Lung (tissue), 12 donors: ENCODE measurements around the gene BRI3. TPM values are rescaled to one million over a fixed set of nuclear protein-coding genes. Genes with fewer than 3 reads are reported as not detected.

Source experiments
- ATAC-seq: fragments of 200-7000 bp; cut with Tn5 transposase; one replicate; pipeline ENCODE4 v1.9.1; 2020; ENCODE audit warnings: moderate number of reproducible peaks; ENCODE audit not compliant: insufficient read depth, low FRiP score
- DNase-seq, 3 donors: peaks; one replicate each; pipeline ENCODE4 v3.0.0-alpha.2; 2013 to 2017
- H3K27ac ChIP-seq, 2 donors: one replicate each; pipeline ENCODE4 v1.5.1; 2013; ENCODE audit warnings: mild to moderate bottlenecking in 2 of 2, moderate library complexity in 2 of 2, control low read depth in 1 of 2, inconsistent platforms in 1 of 2, low read depth in 1 of 2, low read length in 1 of 2
- H3K27me3 ChIP-seq, 3 donors: one replicate each; pipeline ENCODE4 v1.5.1; 2013; ENCODE audit warnings: low read length in 2 of 3; ENCODE audit not compliant: control insufficient read depth in 3 of 3, insufficient read depth in 3 of 3
- H3K36me3 ChIP-seq, 4 donors: one replicate each; pipeline ENCODE4 v1.5.1; 2013; ENCODE audit warnings: low read length in 4 of 4, mild to moderate bottlenecking in 1 of 4, moderate library complexity in 1 of 4; ENCODE audit not compliant: control insufficient read depth in 4 of 4, insufficient read depth in 4 of 4
- H3K4me1 ChIP-seq, 5 donors: one replicate each; pipeline ENCODE4 v1.5.1; 2013; ENCODE audit warnings: low read length in 5 of 5, mild to moderate bottlenecking in 2 of 5, moderate library complexity in 1 of 5; ENCODE audit not compliant: control insufficient read depth in 5 of 5, insufficient read depth in 5 of 5
- H3K4me3 ChIP-seq: one replicate; pipeline ENCODE4 v1.5.1; 2013; ENCODE audit warnings: mild to moderate bottlenecking, control low read depth, moderate library complexity
- H3K9ac ChIP-seq, 2 donors: one replicate each; pipeline ENCODE4 v1.5.1; 2013; ENCODE audit warnings: low read length in 2 of 2, control low read depth in 1 of 2; ENCODE audit not compliant: insufficient read depth in 1 of 2
- H3K9me3 ChIP-seq, 4 donors: one replicate each; pipeline ENCODE4 v1.5.1; 2013; ENCODE audit warnings: low read length in 3 of 4, mild to moderate bottlenecking in 1 of 4, moderate library complexity in 1 of 4; ENCODE audit not compliant: control insufficient read depth in 4 of 4, insufficient read depth in 3 of 4
- WGBS, 2 donors: extraction: QIAGEN DNeasy Blood & Tissue Kit; methylation state at CpG; one replicate each; pipeline ENCODE4 v1.1.7; 2013; 5-methylcytosine and 5-hydroxymethylcytosine counted together
- polyA plus RNA-seq, 2 donors: library from polyadenylated mRNA; stranded (reverse); fragments of 200-250 nt; gene quantifications; one replicate each; pipeline ENCODE4 v1.2.1, GENCODE V29; 2013
- total RNA-seq, 2 donors: library from RNA; depleted of rRNA in 1 of 2; stranded (reverse); fragments of >200 nt in 1 of 2; gene quantifications; one replicate each; pipeline ENCODE4 v1.2.1, GENCODE V29; 2014 to 2021
- TF ChIP-seq, protein P1 (sequence below): IDR thresholded peaks from 2 replicates; pipeline ENCODE4 v1.5.1; 2012; ENCODE audit warnings: mild to moderate bottlenecking; ENCODE audit errors: control extremely low read depth, extremely low read depth
- donor health status: control.
- donor health status: control.
- donor health status: Bipolar disorder and iron deficiency.
- donor health status: healthy.
- donor health status: DM: yes; HTN: yes; CAD: no.

Gene BRI3
- total and polyA plus RNA-seq, 4 donors: 99.7 to 615 (median 439) TPM

DNA sequence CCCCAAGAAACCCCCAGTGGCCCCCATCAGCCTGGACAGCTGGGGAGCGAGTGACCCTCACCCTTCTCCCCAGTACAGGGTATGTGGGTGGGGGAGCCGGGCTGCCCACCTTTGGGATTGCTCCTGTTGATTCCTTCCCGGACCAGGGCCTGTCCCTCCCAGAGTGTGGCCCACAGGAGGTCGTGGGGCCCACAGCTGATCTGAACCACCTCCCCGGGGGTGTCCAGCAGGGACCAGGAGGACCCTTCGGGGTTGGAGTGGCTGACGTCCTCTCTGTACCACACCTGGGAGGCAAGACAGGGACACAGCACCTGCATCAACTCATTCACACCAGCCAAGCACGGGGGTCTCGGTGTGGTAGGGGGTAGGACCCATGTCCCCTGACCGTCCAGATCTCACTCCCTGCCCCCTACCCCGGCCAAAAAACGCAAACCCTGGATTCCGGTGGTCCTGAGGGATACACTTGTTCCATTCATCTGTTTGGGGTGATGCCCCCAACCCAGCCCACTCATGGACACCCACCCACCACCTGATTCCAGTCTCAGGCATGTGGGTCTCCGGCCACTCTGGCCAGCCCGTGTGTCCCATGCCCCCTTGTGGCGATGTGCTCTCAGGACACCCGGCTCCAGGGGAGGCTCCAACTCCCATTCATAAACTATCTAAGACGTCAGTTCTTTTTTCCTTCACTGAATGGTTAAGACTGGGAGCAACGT is 40.4 kb upstream of the BRI3 start:
- Histone ChIP-seq H3K36me3 (peaks cover 0 to 41% (median 2%) of the 10 kb centered on the region in 4 donors), H3K27ac (no peak overlapping the region), H3K9ac (no peak overlapping the region), H3K9me3 (peaks cover 0 to 2% (median 0%) of the 10 kb centered on the region in 4 donors), H3K4me3 (no peak overlapping the region), H3K27me3 (no peaks in the 10 kb centered on the region), H3K4me1 (peaks cover 0 to 8% (median 0%) of the 10 kb centered on the region in 5 donors)
- peak in 2 of 3 donors; percentile 21 for DNase-seq
- WGBS, 2 donors: 72 to 77% methylated on average over 19 of the region's 19 CpGs
- no peak for ATAC-seq
- TF ChIP-seq, protein P1, sequence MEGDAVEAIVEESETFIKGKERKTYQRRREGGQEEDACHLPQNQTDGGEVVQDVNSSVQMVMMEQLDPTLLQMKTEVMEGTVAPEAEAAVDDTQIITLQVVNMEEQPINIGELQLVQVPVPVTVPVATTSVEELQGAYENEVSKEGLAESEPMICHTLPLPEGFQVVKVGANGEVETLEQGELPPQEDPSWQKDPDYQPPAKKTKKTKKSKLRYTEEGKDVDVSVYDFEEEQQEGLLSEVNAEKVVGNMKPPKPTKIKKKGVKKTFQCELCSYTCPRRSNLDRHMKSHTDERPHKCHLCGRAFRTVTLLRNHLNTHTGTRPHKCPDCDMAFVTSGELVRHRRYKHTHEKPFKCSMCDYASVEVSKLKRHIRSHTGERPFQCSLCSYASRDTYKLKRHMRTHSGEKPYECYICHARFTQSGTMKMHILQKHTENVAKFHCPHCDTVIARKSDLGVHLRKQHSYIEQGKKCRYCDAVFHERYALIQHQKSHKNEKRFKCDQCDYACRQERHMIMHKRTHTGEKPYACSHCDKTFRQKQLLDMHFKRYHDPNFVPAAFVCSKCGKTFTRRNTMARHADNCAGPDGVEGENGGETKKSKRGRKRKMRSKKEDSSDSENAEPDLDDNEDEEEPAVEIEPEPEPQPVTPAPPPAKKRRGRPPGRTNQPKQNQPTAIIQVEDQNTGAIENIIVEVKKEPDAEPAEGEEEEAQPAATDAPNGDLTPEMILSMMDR: peak; percentile 35

DNA sequence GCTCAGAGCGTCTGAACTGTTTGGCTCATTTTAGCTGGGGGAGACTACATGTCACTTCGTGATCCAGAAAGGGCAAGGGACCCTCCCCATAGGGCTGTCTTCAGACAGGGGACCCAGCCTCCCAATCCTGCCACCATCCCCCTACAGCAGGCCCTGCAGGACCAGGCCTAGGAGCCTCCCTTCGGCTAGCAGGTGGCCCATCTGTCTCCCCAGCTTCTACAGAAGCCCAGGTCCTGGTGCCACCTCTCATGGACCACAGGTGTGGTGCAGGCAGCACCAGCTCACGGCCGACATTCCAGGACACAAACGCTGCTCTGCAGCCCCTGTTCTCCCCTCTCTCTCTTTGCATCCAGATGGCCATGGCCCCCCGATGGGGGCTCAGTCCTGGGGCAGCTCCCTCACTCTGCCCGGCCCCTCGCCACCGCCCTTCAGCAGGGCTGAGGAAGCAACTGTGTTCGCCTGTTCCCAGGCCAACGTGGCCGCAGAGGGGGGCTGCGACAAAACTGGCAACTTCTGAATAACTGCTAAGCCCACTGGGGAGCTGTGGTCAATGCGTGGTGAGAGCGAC is 39.7 kb upstream of the BRI3 start:
- TF ChIP-seq, protein P1: no peak
- DNase-seq (no peak), ATAC-seq (no peak)
- no peak overlapping the region for H3K9ac ChIP-seq
- H3K27me3 ChIP-seq: no peaks in the 10 kb centered on the region
- peaks cover 0 to 2% (median 0%) of the 10 kb centered on the region in 4 donors for H3K9me3 ChIP-seq
- peaks cover 0 to 8% (median 0%) of the 10 kb centered on the region in 5 donors for H3K4me1 ChIP-seq
- H3K36me3 ChIP-seq: peaks cover 0 to 38% (median 2%) of the 10 kb centered on the region in 4 donors
- H3K4me3 ChIP-seq: no peak overlapping the region
- 88 to 92% methylated on average over 16 of the region's 16 CpGs for WGBS, 2 donors
- no peak overlapping the region for H3K27ac ChIP-seq

DNA sequence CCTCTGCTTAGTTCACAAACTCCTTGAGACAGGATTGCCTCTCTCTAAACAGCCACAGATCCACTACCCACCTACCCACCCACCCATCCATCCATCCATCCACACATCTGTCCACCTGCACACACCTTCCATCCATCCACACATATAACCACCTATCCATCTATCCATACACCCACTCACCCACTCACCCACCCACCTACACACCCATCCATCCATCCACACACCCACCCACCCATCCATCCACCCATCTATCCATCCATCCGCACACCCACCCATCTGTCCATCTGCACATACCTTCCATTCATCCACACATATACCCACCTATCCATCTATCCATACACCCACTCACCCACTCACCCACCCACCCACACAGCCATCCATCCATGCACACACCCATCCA is 39.1 kb upstream of the BRI3 start:
- peaks cover 0 to 34% (median 2%) of the 10 kb centered on the region in 4 donors for H3K36me3 ChIP-seq
- no peaks in the 10 kb centered on the region for H3K27me3 ChIP-seq
- DNase-seq (no peak), ATAC-seq (no peak)
- peaks cover 0 to 2% (median 0%) of the 10 kb centered on the region in 4 donors for H3K9me3 ChIP-seq
- TF ChIP-seq, protein P1: no peak
- H3K4me3 ChIP-seq: no peak overlapping the region
- WGBS, 2 donors: 96 to 98% methylated on average over 1 of the region's 1 CpG
- no peak overlapping the region for H3K9ac ChIP-seq
- peaks cover 0 to 9% (median 0%) of the 10 kb centered on the region in 5 donors for H3K4me1 ChIP-seq
- H3K27ac ChIP-seq: no peak overlapping the region
